Measurements from ENCODE around the gene UBE2J2.

DNA sequence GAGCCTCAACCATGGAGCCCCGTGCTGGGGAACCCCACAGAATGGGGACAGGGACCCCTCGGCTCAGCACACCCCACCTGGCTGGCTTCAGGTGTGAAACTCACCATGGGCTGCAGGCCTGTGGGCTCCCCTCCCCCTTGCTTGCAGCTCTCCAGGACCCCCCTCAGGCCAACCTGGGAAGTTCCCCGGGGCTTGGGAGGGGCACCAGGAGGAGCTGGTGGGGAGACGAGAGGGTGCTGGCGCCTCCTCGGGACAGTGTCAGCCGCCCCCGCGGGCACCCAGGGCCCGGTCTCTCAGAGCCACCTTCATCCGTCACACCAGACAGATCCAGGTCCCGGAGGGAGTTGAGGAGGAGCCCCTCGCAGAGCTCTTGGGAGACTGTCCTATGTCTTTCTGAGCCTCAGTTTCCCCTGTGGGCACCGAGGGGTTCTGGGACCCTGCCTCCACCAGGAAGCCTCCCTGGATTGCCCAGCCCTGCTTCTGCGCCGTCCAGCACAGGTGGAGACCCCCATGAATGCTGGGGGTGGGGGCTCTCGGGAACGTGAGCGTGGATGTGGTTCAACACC, 66.6 kb downstream of the UBE2J2 start:
- TF ChIP-seq, protein P1, sequence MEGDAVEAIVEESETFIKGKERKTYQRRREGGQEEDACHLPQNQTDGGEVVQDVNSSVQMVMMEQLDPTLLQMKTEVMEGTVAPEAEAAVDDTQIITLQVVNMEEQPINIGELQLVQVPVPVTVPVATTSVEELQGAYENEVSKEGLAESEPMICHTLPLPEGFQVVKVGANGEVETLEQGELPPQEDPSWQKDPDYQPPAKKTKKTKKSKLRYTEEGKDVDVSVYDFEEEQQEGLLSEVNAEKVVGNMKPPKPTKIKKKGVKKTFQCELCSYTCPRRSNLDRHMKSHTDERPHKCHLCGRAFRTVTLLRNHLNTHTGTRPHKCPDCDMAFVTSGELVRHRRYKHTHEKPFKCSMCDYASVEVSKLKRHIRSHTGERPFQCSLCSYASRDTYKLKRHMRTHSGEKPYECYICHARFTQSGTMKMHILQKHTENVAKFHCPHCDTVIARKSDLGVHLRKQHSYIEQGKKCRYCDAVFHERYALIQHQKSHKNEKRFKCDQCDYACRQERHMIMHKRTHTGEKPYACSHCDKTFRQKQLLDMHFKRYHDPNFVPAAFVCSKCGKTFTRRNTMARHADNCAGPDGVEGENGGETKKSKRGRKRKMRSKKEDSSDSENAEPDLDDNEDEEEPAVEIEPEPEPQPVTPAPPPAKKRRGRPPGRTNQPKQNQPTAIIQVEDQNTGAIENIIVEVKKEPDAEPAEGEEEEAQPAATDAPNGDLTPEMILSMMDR (IDR thresholded peaks at IDR 0.05), result peak; percentile 14; the same call in 1 of the 2 replicates
- no peak for TF ChIP-seq ZFX (IDR thresholded peaks at IDR 0.05; ENCODE audit: borderline replicate concordance)
